Measurements from ENCODE around the gene CLEC14A. TPM values are rescaled to one million over a fixed set of nuclear protein-coding genes. Genes with fewer than 3 reads are reported as not detected.
A peak's percentile ranks its signal among the peaks of the same experiment; 100 is the strongest.

The CLEC14A gene
- total RNA-seq = 10 to 100 TPM in 4 of 7 donors, 1 to 10 TPM in 3; 7.6 to 24.6 (median 10.2) TPM
- 10 to 100 TPM; 28.6 to 34.9 TPM for polyA plus RNA-seq
- long read RNA-seq, donor 1, transcript CLEC14A-201 (1 exons, 2,267 nt) = major isoform, 61 of 61 reads
- long read RNA-seq, donor 1, partial matches to known transcripts = 0 of 61 reads
- long read RNA-seq, donor 1, other reads (novel, unspliced or antisense) = 0 of 61 reads
- long read RNA-seq, donor 2, transcript CLEC14A-201 (1 exons, 2,267 nt) = major isoform, 23 of 23 reads
- long read RNA-seq, donor 2, partial matches to known transcripts = 0 of 23 reads
- long read RNA-seq, donor 2, other reads (novel, unspliced or antisense) = 0 of 23 reads
- long read RNA-seq, donor 3, transcript CLEC14A-201 (1 exons, 2,267 nt) = major isoform, 20 of 20 reads
- long read RNA-seq, donor 3, partial matches to known transcripts = 0 of 20 reads
- long read RNA-seq, donor 3, other reads (novel, unspliced or antisense) = 0 of 20 reads

DNA sequence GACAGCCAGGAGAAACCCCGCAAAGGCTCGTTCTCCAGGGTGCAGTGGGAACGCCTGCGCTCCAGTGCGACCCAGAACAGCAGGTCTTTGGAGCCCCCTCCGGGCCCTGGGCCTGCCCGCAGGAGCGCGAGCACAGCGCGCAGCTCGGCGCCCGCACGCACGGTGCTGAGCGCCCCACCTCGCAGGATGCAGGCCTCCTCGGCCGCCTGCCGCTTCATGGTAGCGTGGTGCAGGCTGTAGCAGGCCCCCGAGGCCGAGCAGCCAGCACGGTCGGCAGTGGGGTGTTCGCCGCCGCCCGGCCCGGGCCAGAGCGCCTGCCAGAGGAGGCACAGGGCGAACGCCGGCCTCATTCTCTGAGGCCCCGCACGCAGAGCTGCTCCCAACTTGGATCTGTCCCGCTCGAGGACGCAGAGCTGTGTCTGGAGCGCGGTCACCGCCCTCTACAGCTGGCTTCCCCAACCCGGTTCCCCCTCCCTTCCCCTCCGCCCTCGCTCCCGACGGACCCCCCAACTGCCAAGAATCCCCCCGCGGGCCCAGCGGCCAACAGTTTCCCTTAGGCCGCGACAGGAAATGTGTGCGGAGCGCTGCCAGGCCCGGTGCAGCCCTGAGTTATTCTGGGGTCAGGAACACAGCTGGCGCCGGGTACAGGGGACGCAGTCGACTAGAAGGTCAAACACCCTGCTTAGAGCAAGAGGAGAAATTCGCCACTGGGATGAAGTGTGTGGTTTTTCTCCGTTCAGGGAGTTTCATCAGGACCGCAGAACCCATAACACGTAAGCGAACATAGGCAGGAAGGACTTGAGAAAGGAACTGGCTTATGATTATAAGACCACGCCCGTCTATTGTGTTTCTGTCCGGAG, at the start of gene CLEC14A:
TSS of gene CLEC14A (minus strand) at position 421 of the 860 bp plus-strand sequence. CDS start at position 350, 71 bp downstream.
- Histone ChIP-seq H3K27me3 (no peaks in the 10 kb centered on the region), H3K9me3 (no peaks in the 10 kb centered on the region), H3K27ac (no peak within 1 kb of the TSS), H3K4me3 (peak within 1 kb of the TSS; percentile 29), H3K4me1 (ENCODE audit: insufficient read depth) (peaks cover 2% of the 10 kb centered on the region), H3K36me3 (no peaks in the 10 kb centered on the region)
- peak in 4 of 5 donors; percentile 23 to 39 (median 30) for DNase-seq
- 16 to 23% (median 20%) methylated on average over 68 of the region's 68 CpGs for WGBS, 3 donors
- no peak for TF ChIP-seq EP300 (IDR thresholded peaks at IDR 0.05)
- intact Hi-C loops (cut with DNase I) = no loop called here

DNA sequence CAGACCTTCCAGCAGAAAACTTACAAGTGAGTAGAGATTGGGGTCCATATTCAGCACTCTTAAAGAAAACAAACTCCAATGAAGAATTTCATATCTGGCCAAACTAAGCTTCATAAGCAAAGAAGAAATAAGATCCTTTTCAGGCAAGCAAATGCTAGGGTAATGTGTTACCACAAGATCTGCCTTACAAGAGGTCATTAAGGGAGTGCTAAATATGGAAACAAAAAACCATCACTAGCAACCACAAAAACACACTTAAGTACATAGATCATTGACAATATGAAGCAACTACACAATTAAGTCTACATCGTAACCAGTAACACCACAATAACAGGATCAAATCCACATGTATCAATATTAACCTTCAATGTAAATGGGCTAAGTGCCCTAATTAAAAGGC, 47.1 kb upstream of the CLEC14A start:
- H3K4me3 ChIP-seq = no peak overlapping the region
- H3K36me3 ChIP-seq = no peaks in the 10 kb centered on the region
- TF ChIP-seq EP300 (IDR thresholded peaks at IDR 0.05) (no peak), POLR2A (IDR thresholded peaks at IDR 0.05) (no peak)
- TF ChIP-seq, protein P1, sequence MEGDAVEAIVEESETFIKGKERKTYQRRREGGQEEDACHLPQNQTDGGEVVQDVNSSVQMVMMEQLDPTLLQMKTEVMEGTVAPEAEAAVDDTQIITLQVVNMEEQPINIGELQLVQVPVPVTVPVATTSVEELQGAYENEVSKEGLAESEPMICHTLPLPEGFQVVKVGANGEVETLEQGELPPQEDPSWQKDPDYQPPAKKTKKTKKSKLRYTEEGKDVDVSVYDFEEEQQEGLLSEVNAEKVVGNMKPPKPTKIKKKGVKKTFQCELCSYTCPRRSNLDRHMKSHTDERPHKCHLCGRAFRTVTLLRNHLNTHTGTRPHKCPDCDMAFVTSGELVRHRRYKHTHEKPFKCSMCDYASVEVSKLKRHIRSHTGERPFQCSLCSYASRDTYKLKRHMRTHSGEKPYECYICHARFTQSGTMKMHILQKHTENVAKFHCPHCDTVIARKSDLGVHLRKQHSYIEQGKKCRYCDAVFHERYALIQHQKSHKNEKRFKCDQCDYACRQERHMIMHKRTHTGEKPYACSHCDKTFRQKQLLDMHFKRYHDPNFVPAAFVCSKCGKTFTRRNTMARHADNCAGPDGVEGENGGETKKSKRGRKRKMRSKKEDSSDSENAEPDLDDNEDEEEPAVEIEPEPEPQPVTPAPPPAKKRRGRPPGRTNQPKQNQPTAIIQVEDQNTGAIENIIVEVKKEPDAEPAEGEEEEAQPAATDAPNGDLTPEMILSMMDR (IDR thresholded peaks at IDR 0.05) = no peak
- DNase-seq = no peak
- intact Hi-C loops (cut with DNase I) = no loop called here
- peaks cover 2% of the 10 kb centered on the region for H3K27me3 ChIP-seq
- WGBS, 3 donors = 93 to 100% (median 97%) methylated on average over 1 of the region's 1 CpG
- no peak overlapping the region for H3K27ac ChIP-seq
- no peaks in the 10 kb centered on the region for H3K9me3 ChIP-seq
- H3K4me1 ChIP-seq (ENCODE audit: insufficient read depth) = no peaks in the 10 kb centered on the region

GRCh38 chr14:38302034-38302433, 46.1 kb upstream of the CLEC14A start:
- intact Hi-C loops (cut with DNase I) = no loop called here
- peaks cover 2% of the 10 kb centered on the region for H3K27me3 ChIP-seq
- TF ChIP-seq POLR2A (IDR thresholded peaks at IDR 0.05) (no peak), EP300 (IDR thresholded peaks at IDR 0.05) (no peak)
- TF ChIP-seq, protein P1 (IDR thresholded peaks at IDR 0.05) = no peak
- no peak overlapping the region for H3K4me3 ChIP-seq
- H3K36me3 ChIP-seq = no peaks in the 10 kb centered on the region
- no peak overlapping the region for H3K27ac ChIP-seq
- no peaks in the 10 kb centered on the region for H3K9me3 ChIP-seq
- WGBS, 3 donors = 88 to 91% (median 89%) methylated on average over 2 of the region's 2 CpGs
- DNase-seq = no peak
- no peaks in the 10 kb centered on the region for H3K4me1 ChIP-seq (ENCODE audit: insufficient read depth)

DNA sequence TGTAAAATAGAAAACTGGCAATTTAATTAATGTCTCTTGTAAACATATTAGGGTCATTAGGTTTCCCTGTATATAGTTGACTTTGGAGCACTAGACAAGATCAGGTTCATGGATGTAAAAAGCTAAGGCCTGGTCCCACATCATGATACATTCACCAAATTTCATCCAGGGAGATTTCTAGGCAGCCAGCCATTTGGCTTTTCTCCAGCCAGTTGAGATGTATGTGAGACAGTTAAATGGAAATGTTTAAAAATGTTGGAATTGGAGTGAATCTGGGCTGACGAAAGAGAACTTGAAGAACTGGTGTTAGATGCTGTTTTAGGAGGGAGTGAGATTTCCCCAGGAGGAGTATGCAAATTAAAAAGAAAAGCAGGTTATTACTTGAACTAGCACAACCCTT, 41.8 kb upstream of the CLEC14A start:
- H3K4me3 ChIP-seq = no peak overlapping the region
- H3K4me1 ChIP-seq (ENCODE audit: insufficient read depth) = no peaks in the 10 kb centered on the region
- no peak for DNase-seq
- 54 to 76% (median 57%) methylated on average over 1 of the region's 1 CpG for WGBS, 3 donors
- no peak for TF ChIP-seq POLR2A (IDR thresholded peaks at IDR 0.05)
- no peak for TF ChIP-seq EP300 (IDR thresholded peaks at IDR 0.05)
- TF ChIP-seq, protein P1 (IDR thresholded peaks at IDR 0.05) = no peak
- H3K36me3 ChIP-seq = no peaks in the 10 kb centered on the region
- H3K9me3 ChIP-seq = no peaks in the 10 kb centered on the region
- H3K27ac ChIP-seq = no peak overlapping the region
- intact Hi-C loops (cut with DNase I) = no loop called here
- H3K27me3 ChIP-seq = peaks cover 2% of the 10 kb centered on the region
